Stimulated activated CD4-positive, alpha-beta T cell treated with anti-CD3 and anti-CD28 coated beads, Interleukin-4, amount 100 ng/mL, for 48 hours (primary cell): ENCODE results near the gene PRKAR2A.

Experiments used
- DNase-seq, 2 donors: peaks; one replicate each; pipeline ENCODE4 v3.0.0-alpha.2; 2020; ENCODE audit warnings: low read depth in 2 of 2

Gene PRKAR2A

GRCh38 chr3:48847504-48848423 is at the start of gene PRKAR2A:
PRKAR2A (minus strand) TSS chr3:48847874; CDS start chr3:48847596, 278 bp downstream.
- peak; percentile 67 to 77 for DNase-seq

- no peak for DNase-seq
Measured at GRCh38 chr3:48896936-48897335, 49.3 kb upstream of the PRKAR2A start.

- DNase-seq, result no peak
Measured at GRCh38 chr3:48894516-48894915, 46.8 kb upstream of the PRKAR2A start.

GRCh38 chr3:48891606-48892005 is 43.9 kb upstream of the PRKAR2A start:
- DNase-seq, result no peak

- DNase-seq, result no peak
Measured at GRCh38 chr3:48885753-48886152, 38.1 kb upstream of the PRKAR2A start.

- no peak for DNase-seq
Measured at GRCh38 chr3:48881652-48882114, 34.0 kb upstream of the PRKAR2A start.

GRCh38 chr3:48881006-48881405 is 33.3 kb upstream of the PRKAR2A start:
- DNase-seq, result no peak

GRCh38 chr3:48879994-48880377 is 32.3 kb upstream of the PRKAR2A start:
- no peak for DNase-seq

GRCh38 chr3:48879307-48879993 is 31.8 kb upstream of the PRKAR2A start:
- no peak for DNase-seq

- DNase-seq, result no peak
Measured at GRCh38 chr3:48877671-48878070, 30.0 kb upstream of the PRKAR2A start.

GRCh38 chr3:48863122-48863521 is 15.4 kb upstream of the PRKAR2A start:
- no peak for DNase-seq

GRCh38 chr3:48859206-48859605 is 11.5 kb upstream of the PRKAR2A start:
- no peak for DNase-seq

GRCh38 chr3:48858709-48859108 is 11.0 kb upstream of the PRKAR2A start:
- DNase-seq, result no peak

GRCh38 chr3:48857641-48858040 is 10.0 kb upstream of the PRKAR2A start:
- no peak for DNase-seq

GRCh38 chr3:48856469-48856868 is 8.8 kb upstream of the PRKAR2A start:
- no peak for DNase-seq

- no peak for DNase-seq
Measured at GRCh38 chr3:48855681-48856447, 8.2 kb upstream of the PRKAR2A start.

- no peak for DNase-seq
Measured at GRCh38 chr3:48852151-48852550, 4.5 kb upstream of the PRKAR2A start.

- DNase-seq, result no peak
Measured at GRCh38 chr3:48851407-48851806, 3.7 kb upstream of the PRKAR2A start.

- no peak for DNase-seq
Measured at GRCh38 chr3:48848816-48849515, 1.3 kb upstream of the PRKAR2A start.

- peak; percentile 43 to 51 for DNase-seq
Measured at GRCh38 chr3:48847053-48847503, 596 bp downstream of the PRKAR2A start.

- DNase-seq, result no peak
Measured at GRCh38 chr3:48845170-48845569, 2.5 kb downstream of the PRKAR2A start.
